ENCODE measurements around the gene ATL3. TPM values are rescaled to one million over a fixed set of nuclear protein-coding genes. Genes with fewer than 3 reads are reported as not detected.
"Not testable (repeated sequence)": the region's sequence is repeated elsewhere in the genome, so short reads cannot be mapped to it uniquely, and the experiment has no call there.

Gene ATL3
- total and polyA plus RNA-seq, 3 experiments from 2014 or later: 21.5 to 42.1 (median 41.9) TPM

DNA sequence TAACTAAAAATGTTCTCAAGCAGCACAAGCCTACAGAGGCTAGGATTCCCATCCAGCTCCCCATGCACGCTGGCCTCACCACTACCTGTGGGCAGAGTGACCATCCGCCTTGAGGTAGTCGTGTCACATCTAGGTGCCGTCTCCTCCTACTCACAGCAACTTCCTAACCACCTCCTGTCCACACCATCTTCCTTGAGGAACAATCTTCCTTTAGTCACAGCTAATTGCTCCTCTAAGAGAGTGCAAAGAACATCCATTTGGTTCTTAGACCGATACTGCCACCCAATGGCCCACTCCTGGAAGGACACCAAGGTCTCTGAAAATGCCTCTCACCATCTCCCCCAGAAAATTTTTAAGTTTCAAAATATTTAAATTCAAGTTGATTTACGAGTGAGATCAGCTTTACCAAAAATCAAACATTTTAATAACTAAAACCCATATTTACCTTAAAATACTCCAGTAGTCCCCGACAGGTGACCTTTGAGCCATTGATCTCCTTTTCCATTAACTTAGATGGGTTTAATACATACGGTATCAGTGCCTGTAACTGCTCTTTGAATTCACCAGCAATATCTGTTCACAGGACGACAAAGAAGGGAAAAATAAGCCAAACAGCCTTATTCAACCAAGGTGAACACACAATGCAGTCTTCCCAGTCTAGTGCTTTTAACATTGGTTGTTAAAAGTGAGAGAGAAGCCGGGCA, 35.3 kb downstream of the ATL3 start:
- H3K36me3 Mint-ChIP-seq: peaks cover 7 to 49% (median 17%) of the 10 kb centered on the region in 3 donors
- Histone ChIP-seq H3K9me3 (ENCODE audit: low read length) (no peaks in the 10 kb centered on the region), H3K4me1 (ENCODE audit: insufficient read depth, low read length) (no peaks in the 10 kb centered on the region), H3K36me3 (ENCODE audit: insufficient read depth, low read length) (peaks cover 11% of the 10 kb centered on the region), H3K27me3 (ENCODE audit: insufficient read depth, low read length, poor library complexity, severe bottlenecking) (no peaks in the 10 kb centered on the region), H3K4me3 (ENCODE audit: low read length) (no peak overlapping the region), H3K27ac (ENCODE audit: low read depth, low read length) (no peak overlapping the region)
- H3K27me3 Mint-ChIP-seq: no peaks in the 10 kb centered on the region
- no peaks in the 10 kb centered on the region for H3K9me3 Mint-ChIP-seq
- DNase-seq: peak; percentile 57 to 78 (median 59)
- peaks cover 9 to 23% (median 16%) of the 10 kb centered on the region in 3 donors for H3K4me1 Mint-ChIP-seq
- H3K4me3 Mint-ChIP-seq: no peak overlapping the region
- CTCF ChIA-PET: interaction anchor here (0.7 to 5.0 kb wide), 10 partner anchors 14 to 168 kb away, joined by 3 to 88 read pairs (median 3); partner anchors contain the start of gene PLAAT4
- POLR2A ChIA-PET: interaction anchor here (0.9 kb wide), 1 partner anchor 157 kb away, joined by 3 read pairs; no protein-coding TSS in a partner anchor
- peak overlapping the region in 6 of 8 donors; percentile 0 to 40 (median 6) for H3K27ac Mint-ChIP-seq

DNA sequence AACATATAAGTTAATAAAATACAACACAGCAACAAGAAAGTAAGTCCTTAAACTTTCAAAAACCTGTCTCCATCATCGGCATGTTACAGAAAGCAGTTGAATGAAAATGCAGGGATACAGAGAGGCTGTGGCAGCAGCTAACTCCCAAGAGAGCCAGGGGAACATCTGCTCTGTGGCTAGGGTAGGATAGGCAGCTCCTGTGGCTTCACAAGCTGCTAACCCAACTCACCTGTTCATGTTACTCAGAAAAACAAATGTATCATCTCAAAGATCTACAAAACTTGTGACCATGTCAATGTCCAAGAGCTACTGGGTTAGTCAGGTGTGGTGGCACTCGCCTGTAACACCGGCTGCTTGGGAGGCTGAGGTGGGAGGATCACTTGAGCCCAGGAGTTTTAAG, 41.8 kb downstream of the ATL3 start:
- ChIA-PET POLR2A (interaction anchor here (0.8 kb wide), 1 partner anchor 125 kb away, joined by 4 read pairs; no protein-coding TSS in a partner anchor), CTCF (interaction anchor here (0.7 to 4.6 kb wide), 5 partner anchors 10 to 213 kb away, joined by 3 to 19 read pairs (median 3); no protein-coding TSS in a partner anchor)
- Histone ChIP-seq H3K9me3 (ENCODE audit: low read length) (no peaks in the 10 kb centered on the region), H3K36me3 (ENCODE audit: insufficient read depth, low read length) (peaks cover 5% of the 10 kb centered on the region), H3K27me3 (ENCODE audit: insufficient read depth, low read length, poor library complexity, severe bottlenecking) (no peaks in the 10 kb centered on the region), H3K27ac (ENCODE audit: low read depth, low read length) (no peak overlapping the region), H3K4me3 (ENCODE audit: low read length) (no peak overlapping the region), H3K4me1 (ENCODE audit: insufficient read depth, low read length) (no peaks in the 10 kb centered on the region)
- no peak for DNase-seq
- Mint-ChIP-seq H3K4me1 (peaks cover 5 to 9% (median 7%) of the 10 kb centered on the region in 3 donors), H3K9me3 (no peaks in the 10 kb centered on the region), H3K27ac (no peak overlapping the region), H3K4me3 (no peak overlapping the region), H3K36me3 (peaks cover 13 to 49% (median 25%) of the 10 kb centered on the region in 3 donors), H3K27me3 (no peaks in the 10 kb centered on the region)

DNA sequence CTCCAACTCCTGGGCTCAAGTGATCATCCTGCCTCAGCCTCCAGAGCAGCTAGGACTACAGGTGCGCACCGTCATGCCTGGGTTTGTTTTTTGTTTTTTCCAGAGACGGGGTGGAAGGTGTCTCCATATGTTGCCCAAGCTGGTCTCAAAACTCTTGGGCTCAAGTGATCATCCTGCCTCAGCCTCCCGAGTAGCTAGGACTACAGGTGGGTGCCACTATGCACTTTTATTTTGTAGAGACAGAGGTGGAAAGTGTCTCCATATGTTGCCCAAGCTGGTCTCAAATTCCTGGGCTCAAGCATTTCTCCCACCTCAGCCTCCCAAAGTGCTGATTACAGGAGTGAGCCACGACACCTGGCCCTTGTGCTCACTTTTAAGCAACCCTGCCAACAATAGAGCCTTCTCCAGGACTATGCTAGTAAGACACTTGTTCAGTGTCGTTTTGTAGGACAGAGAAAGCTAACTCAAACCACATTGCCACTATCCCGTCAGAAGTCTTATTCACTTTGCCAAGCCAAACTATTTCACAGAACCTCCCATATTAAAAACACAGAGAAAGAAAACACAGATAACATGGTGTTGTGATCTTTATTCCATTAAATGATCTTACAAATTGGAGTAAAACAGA, 47.5 kb downstream of the ATL3 start:
- POLR2A ChIA-PET: no interaction called here
- Histone ChIP-seq H3K36me3 (ENCODE audit: insufficient read depth, low read length) (no peaks in the 10 kb centered on the region), H3K27me3 (ENCODE audit: insufficient read depth, low read length, poor library complexity, severe bottlenecking) (no peaks in the 10 kb centered on the region), H3K9me3 (ENCODE audit: low read length) (no peaks in the 10 kb centered on the region), H3K4me1 (ENCODE audit: insufficient read depth, low read length) (peaks cover 7% of the 10 kb centered on the region), H3K27ac (ENCODE audit: low read depth, low read length) (no peak overlapping the region), H3K4me3 (ENCODE audit: low read length) (no peak overlapping the region)
- H3K27me3 Mint-ChIP-seq: no peaks in the 10 kb centered on the region
- H3K4me3 Mint-ChIP-seq: no peak overlapping the region
- H3K27ac Mint-ChIP-seq: peak overlapping the region in 2 of 8 donors; percentile 5 to 15
- H3K4me1 Mint-ChIP-seq: peaks cover 7 to 18% (median 12%) of the 10 kb centered on the region in 3 donors
- peaks cover 0 to 6% (median 2%) of the 10 kb centered on the region in 3 donors for H3K36me3 Mint-ChIP-seq
- no peak for DNase-seq
- H3K9me3 Mint-ChIP-seq: no peaks in the 10 kb centered on the region
- CTCF ChIA-PET: interaction anchor here (1.5 to 1.6 kb wide), 2 partner anchors 14 to 115 kb away, joined by 3 to 4 read pairs; no protein-coding TSS in a partner anchor

DNA sequence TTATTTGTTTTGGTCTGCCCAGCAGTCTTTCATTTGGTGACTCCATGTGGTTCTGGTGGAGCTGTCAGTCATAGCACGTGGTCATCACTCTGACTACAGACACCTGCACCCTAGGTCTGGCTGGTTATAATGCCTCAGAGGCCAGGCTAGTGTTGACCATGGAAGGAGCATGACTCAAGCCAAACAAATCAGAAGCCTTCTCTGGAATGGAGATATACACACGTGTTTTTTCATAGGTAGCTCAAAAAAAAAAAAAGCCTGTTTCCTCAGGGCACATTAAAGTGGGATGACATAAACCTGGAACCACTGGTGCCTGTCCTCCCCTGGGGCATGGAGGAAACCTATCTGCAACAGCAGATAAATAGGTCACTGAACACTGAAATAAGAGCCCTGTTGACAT, 48.9 kb downstream of the ATL3 start:
- no peaks in the 10 kb centered on the region for H3K36me3 ChIP-seq (ENCODE audit: insufficient read depth, low read length)
- H3K27me3 ChIP-seq (ENCODE audit: insufficient read depth, low read length, poor library complexity, severe bottlenecking): no peaks in the 10 kb centered on the region
- Mint-ChIP-seq H3K9me3 (no peaks in the 10 kb centered on the region), H3K4me3 (no peak overlapping the region), H3K27ac (no peak overlapping the region), H3K36me3 (no peaks in the 10 kb centered on the region), H3K4me1 (peaks cover 7 to 18% (median 12%) of the 10 kb centered on the region in 3 donors), H3K27me3 (no peaks in the 10 kb centered on the region)
- CTCF ChIA-PET: interaction anchor here (1.0 to 1.5 kb wide), 2 partner anchors 14 to 15 kb away, joined by 3 to 4 read pairs; no protein-coding TSS in a partner anchor
- DNase-seq: no peak
- POLR2A ChIA-PET: no interaction called here
- H3K4me1 ChIP-seq (ENCODE audit: insufficient read depth, low read length): peaks cover 7% of the 10 kb centered on the region
- no peak overlapping the region for H3K4me3 ChIP-seq (ENCODE audit: low read length)
- H3K27ac ChIP-seq (ENCODE audit: low read depth, low read length): no peak overlapping the region
- H3K9me3 ChIP-seq (ENCODE audit: low read length): no peaks in the 10 kb centered on the region

DNA sequence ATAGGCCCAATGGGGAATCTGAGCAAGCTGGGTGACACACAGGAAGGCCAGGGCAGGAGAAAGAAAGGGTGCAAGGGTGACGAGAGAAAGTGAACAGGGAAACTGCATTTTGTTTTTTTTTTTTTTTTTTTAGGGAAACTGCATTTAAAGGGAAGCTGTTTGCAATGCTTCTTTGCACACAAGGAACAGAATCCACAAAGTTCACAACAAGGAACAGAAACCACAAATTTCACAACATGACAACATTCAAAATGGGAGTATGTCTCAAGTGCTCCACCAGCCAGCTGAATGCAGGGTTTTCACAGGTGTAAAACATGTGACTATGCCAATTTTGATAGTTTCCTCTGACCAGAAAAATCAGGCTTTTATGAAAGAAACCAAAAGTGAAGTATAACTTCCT, 50.1 kb downstream of the ATL3 start:
- CTCF ChIA-PET: interaction anchor here (0.9 kb wide), 1 partner anchor 142 kb away, joined by 3 read pairs; no protein-coding TSS in a partner anchor
- H3K36me3 Mint-ChIP-seq: no peaks in the 10 kb centered on the region
- POLR2A ChIA-PET: no interaction called here
- Histone ChIP-seq H3K27me3 (ENCODE audit: insufficient read depth, low read length, poor library complexity, severe bottlenecking) (no peaks in the 10 kb centered on the region), H3K27ac (ENCODE audit: low read depth, low read length) (no peak overlapping the region), H3K4me3 (ENCODE audit: low read length) (no peak overlapping the region), H3K36me3 (ENCODE audit: insufficient read depth, low read length) (no peaks in the 10 kb centered on the region), H3K4me1 (ENCODE audit: insufficient read depth, low read length) (peaks cover 7% of the 10 kb centered on the region), H3K9me3 (ENCODE audit: low read length) (no peaks in the 10 kb centered on the region)
- H3K4me3 Mint-ChIP-seq: peak overlapping the region in 1 of 7 donors; percentile 26
- no peaks in the 10 kb centered on the region for H3K27me3 Mint-ChIP-seq
- H3K4me1 Mint-ChIP-seq: peaks cover 7 to 18% (median 12%) of the 10 kb centered on the region in 3 donors
- DNase-seq: no peak
- peak overlapping the region in 6 of 8 donors; percentile 27 to 85 (median 54) for H3K27ac Mint-ChIP-seq
- no peaks in the 10 kb centered on the region for H3K9me3 Mint-ChIP-seq

DNA sequence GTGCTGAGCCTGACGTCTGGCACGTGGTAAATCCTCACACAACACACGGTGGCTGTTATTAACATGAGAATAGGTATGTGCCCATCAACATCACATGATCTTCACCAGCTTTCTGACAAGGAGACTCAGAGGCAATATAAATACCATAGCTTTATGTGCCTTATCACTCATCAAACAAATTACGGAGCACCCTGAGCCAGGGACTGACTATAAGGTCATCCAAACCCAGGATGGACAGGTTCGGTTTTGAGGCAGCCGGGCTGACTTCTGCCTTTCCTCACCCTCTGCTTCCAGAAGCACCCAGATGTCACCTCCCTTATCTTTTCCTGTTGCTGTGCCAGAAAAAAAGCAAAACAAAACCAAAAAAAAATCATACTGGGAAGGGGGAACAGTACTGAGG, 51.2 kb downstream of the ATL3 start:
- CTCF ChIA-PET: no interaction called here
- Histone ChIP-seq H3K27ac (ENCODE audit: low read depth, low read length) (no peak overlapping the region), H3K4me3 (ENCODE audit: low read length) (no peak overlapping the region), H3K9me3 (ENCODE audit: low read length) (no peaks in the 10 kb centered on the region), H3K4me1 (ENCODE audit: insufficient read depth, low read length) (peaks cover 7% of the 10 kb centered on the region), H3K27me3 (ENCODE audit: insufficient read depth, low read length, poor library complexity, severe bottlenecking) (no peaks in the 10 kb centered on the region), H3K36me3 (ENCODE audit: insufficient read depth, low read length) (no peaks in the 10 kb centered on the region)
- Mint-ChIP-seq H3K4me1 (peaks cover 7 to 18% (median 12%) of the 10 kb centered on the region in 3 donors), H3K36me3 (no peaks in the 10 kb centered on the region), H3K27me3 (no peaks in the 10 kb centered on the region), H3K27ac (peak overlapping the region in 2 of 8 donors; percentile 19 to 40), H3K9me3 (no peaks in the 10 kb centered on the region), H3K4me3 (peak overlapping the region in 1 of 7 donors; percentile 61)
- POLR2A ChIA-PET: no interaction called here
- DNase-seq: no peak

DNA sequence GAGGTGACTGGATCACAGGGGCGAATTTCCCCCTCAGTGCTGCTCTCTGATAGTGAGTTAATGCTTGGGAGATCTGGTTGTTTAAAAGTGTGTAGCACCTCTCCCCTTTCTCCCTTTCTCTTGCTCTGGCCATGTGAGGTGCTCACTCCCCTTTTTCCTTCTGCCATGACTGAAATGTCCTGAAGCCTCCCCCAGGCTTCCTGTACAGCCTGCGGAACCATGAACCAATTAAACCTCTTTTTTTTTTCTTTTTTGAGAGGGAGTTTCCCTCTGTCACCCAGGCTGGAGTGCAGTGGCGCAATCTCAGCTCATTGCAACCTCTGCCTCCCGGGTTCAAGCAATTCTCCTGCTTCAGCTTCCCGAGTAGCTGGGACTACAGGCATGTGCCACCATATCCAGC, 53.5 kb downstream of the ATL3 start:
- H3K4me3 Mint-ChIP-seq; H3K36me3 Mint-ChIP-seq; H3K4me1 ChIP-seq (ENCODE audit: insufficient read depth, low read length); H3K27me3 ChIP-seq (ENCODE audit: insufficient read depth, low read length, poor library complexity, severe bottlenecking); DNase-seq; H3K4me3 ChIP-seq (ENCODE audit: low read length); H3K36me3 ChIP-seq (ENCODE audit: insufficient read depth, low read length); H3K9me3 Mint-ChIP-seq; H3K9me3 ChIP-seq (ENCODE audit: low read length); POLR2A ChIA-PET; H3K27ac ChIP-seq (ENCODE audit: low read depth, low read length); H3K27me3 Mint-ChIP-seq; H3K27ac Mint-ChIP-seq: not testable (repeated sequence)
- H3K4me1 Mint-ChIP-seq: peaks cover 15 to 24% (median 24%) of the 10 kb centered on the region in 3 donors
- CTCF ChIA-PET: interaction anchor here (1.4 kb wide), 1 partner anchor 18 kb away, joined by 3 read pairs; no protein-coding TSS in a partner anchor

DNA sequence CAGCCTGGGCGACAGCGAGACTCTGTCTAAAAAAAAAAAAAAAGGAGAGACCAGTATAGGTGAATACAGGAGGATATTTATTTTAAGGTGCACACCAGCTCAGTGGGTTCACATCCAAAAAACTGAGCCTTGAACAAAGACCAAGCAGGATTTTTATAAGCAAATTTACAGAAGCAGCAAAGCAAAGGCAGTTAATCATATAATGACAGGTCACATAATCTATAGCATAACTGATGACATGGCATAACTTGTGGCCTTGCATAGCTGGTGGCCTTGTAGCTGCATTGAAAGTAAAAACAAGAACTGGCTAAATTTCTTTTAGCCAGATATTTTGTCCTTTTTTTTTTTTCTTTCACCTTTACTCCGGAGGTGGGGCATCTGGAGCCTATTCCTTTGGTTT, 54.2 kb downstream of the ATL3 start:
- peaks cover 19 to 31% (median 30%) of the 10 kb centered on the region in 3 donors for H3K4me1 Mint-ChIP-seq
- H3K36me3 Mint-ChIP-seq: peaks cover 0 to 3% (median 0%) of the 10 kb centered on the region in 3 donors
- H3K9me3 Mint-ChIP-seq: no peaks in the 10 kb centered on the region
- no peak for DNase-seq
- peaks cover 7% of the 10 kb centered on the region for H3K4me1 ChIP-seq (ENCODE audit: insufficient read depth, low read length)
- POLR2A ChIA-PET: no interaction called here
- H3K4me3 ChIP-seq (ENCODE audit: low read length): no peak overlapping the region
- no peak overlapping the region for H3K27ac ChIP-seq (ENCODE audit: low read depth, low read length)
- H3K9me3 ChIP-seq (ENCODE audit: low read length): no peaks in the 10 kb centered on the region
- H3K27ac Mint-ChIP-seq: no peak overlapping the region
- no peaks in the 10 kb centered on the region for H3K27me3 ChIP-seq (ENCODE audit: insufficient read depth, low read length, poor library complexity, severe bottlenecking)
- H3K36me3 ChIP-seq (ENCODE audit: insufficient read depth, low read length): no peaks in the 10 kb centered on the region
- no peak overlapping the region for H3K4me3 Mint-ChIP-seq
- no peaks in the 10 kb centered on the region for H3K27me3 Mint-ChIP-seq
- CTCF ChIA-PET: no interaction called here

All from CD8-positive, alpha-beta memory T cell (primary cell).